K562 treated with DMSO at 1 percent for 48 hours (cell line): ENCODE measurements around the gene CD8B. TPM values are rescaled to one million over a fixed set of nuclear protein-coding genes. Genes with fewer than 3 reads are reported as not detected.

Source experiments
- total RNA-seq: library from RNA; unstranded; fragments of 300-600 nt; gene quantifications from 2 replicates; pipeline ENCODE4 v1.2.3, GENCODE V29; 2022; ENCODE audit warnings: low replicate concordance; ENCODE audit errors: extremely low read depth

Gene CD8B
- not detected in 2 replicates for total RNA-seq

DNA sequence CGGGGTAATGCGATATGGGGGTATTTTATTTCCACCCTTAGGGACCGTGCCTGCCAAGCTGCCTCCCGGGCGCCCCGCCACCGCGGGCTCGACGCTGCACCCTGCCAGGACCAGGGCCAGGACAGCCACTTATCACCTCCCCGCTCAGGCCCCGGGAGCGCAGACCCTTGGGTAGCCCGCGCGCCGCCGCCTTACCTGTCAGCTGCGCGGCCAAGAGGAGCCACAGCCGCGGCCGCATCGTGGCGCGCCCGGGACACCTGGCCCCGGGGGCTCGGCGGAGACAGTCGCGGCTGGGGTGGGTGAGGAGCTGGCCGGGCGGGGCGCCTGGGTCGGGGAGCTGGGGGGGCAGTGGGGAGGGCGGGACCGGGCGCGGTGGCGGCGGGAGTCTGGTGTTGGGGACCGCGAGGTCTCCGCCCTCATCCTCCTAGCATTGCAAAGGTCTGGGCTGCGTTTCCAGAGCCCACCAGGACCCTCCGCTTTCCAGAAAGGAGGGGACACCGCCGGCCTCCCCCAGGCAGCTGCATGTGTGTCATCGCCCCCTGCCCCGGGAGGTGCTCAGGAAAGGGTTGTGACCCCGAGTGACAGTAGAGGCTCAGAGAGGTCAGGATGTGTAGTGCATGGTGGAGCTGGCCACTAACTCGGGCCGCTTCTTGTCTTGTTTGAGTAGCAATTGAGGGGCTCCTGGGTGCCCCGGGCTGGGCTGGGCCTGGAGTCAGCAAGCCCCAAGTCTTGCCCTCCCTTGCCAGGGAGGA, at the start of gene CD8B:
CD8B (minus strand) TSS at position 259 of the 752 bp plus-strand sequence; CDS start at position 238, 21 bp downstream.

DNA sequence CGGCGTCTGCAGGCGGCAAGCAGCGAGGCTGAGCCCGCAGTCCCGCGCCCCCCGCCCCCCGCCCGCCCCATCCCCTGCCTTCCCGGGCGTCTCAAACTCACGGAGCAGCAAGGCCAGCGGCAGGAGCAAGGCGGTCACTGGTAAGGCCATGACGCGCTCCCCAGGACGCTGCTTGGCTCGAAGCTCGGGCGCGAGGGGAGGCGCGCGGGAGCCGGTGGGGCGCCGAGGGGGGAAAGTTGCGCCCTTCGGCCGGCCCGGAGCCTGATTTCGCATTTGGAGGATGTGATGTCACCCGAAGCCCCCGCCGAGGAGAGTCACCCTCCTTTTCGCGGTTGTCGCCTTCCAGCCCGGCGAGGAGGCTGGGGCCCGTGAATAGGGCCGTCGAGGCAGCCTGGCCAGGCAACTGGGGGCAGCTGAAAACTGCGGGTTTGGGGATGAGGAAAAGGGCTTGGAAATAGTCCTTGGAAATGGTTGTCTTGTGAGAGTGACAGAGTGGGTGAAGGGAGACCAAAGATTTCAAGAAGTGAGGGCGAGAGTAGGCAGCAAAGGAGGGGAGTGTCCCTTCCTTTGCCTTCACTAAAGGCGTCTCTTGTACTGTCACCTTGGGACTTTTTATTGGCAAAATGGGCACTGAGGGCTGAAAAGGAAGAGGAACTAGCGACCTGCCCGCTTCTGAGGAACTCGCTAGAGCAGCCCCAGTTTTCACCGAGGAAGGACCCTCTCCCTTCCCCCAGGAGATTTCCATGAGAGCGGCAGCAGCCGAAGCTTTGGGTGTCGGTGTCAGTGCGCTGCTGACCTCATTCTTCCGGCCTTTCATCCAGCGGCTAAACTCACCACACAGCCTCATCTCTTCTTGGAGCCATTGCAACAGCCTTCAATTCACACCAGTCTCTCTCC, 70.8 kb downstream of the CD8B start, which contains the start of gene CD8A:
CD8A (minus strand) TSS at position 238 of the 897 bp plus-strand sequence; CDS start at position 150, 88 bp downstream.

Other genes starting within 250 kb of the CD8B start
- gene RNF103, start 238.0 kb downstream of the CD8B start, total RNA-seq = not detected in 2 replicates
- not detected in 2 replicates for gene RMND5A, start 141.6 kb downstream of the CD8B start, total RNA-seq
- not detected in 2 replicates for gene CD8A, start 71.0 kb downstream of the CD8B start, total RNA-seq
- not detected in 2 replicates for gene RGPD1, start 80.2 kb upstream of the CD8B start, total RNA-seq
- not detected in 2 replicates for gene PLGLB1, start 160.0 kb upstream of the CD8B start, total RNA-seq